Tongue (tissue), 2 donors: ENCODE results near the gene SP3. TPM values are rescaled to one million over a fixed set of nuclear protein-coding genes. Genes with fewer than 3 reads are reported as not detected.

Experiments
- DNase-seq: peaks from one replicate; pipeline ENCODE4 v3.0.0-alpha.2; 2015
- total RNA-seq: library from RNA; depleted of rRNA; stranded (reverse); fragments of >200 nt; gene quantifications from one replicate; pipeline ENCODE4 v1.2.3, GENCODE V29; 2014

SP3 gene
- total RNA-seq, 1 donor from 2014 or later: 203 TPM

DNA sequence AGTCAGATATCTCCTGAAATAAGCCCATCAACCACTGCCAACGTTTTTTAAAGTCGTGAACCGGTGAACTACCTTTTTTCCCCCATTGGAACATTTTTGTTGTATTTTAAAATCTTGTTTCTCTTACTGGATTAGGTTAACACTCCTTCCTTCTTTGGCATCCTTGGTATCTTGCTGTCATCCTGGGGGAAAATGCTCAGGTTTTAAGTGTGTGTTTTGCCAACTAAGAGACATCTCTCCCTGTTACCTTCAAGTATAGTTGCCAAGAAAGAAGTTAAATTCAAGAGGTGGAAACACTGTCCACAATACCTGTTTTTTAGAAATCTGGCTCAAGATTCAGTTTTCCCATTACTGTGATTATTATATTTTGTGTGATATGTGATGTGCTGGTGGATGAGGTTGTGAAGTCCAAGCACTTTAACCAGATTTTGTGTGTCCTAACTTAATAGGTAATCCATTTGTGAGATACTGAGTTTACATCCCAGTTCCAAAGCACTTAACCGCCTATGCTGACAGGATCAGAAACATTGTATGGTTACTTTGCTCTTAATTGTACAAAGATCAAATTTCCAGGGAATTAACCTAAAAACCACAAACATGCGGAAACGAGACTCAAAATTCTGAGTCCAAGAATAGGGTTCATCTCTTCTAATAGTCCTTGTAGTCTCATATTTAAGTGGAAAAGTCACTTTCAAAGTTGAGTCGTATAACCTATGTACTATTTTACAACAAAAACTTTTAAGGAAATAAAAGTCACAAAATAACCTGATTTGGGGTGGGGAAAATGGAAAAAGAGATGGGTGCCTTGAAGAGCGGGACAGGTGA lies 1.3 kb upstream of the SP3 start:
- DNase-seq: no peak

- peak; percentile 96 for DNase-seq
These were observed 405 bp downstream of the SP3 start for GRCh38 chr2:173964565-173965371.

DNA sequence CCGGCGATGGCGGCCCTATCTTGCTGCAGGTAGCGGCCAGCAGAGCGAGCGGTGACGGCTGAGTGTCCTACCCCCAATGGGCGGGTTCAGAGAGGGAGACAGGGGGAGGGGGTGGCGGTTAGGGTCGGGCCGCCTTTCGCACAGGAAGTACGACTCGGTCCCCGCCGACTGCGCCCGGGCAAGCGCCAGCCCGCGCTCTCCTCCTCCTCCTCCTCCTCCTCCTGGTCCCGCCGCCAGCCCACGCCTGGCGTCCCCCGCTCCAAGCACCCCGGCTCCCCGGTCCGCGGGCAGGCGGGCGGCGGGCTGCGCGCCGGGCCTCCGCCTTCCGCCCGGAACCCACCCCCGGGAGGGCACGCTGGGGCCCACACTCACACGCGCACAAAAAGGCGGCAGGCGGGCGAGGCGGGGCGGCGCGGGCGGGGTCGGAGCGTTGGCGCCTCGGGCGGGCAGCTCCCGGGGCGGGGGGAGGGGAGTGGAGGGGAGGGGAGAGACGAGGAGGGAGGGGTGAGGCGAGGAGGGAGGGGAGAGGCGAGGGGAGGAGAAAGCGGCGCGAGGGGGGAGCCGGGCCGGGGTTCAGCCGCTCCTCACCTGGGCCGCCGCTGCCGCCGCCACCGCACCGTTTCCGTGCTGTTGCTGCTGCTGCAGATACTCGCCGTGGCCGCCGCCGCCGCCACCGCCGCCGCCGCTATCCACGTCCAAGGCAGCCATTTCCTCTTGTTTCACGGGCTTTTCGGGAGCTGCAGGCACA lies 1.2 kb downstream of the SP3 start:
- DNase-seq: peak; percentile 95

DNA sequence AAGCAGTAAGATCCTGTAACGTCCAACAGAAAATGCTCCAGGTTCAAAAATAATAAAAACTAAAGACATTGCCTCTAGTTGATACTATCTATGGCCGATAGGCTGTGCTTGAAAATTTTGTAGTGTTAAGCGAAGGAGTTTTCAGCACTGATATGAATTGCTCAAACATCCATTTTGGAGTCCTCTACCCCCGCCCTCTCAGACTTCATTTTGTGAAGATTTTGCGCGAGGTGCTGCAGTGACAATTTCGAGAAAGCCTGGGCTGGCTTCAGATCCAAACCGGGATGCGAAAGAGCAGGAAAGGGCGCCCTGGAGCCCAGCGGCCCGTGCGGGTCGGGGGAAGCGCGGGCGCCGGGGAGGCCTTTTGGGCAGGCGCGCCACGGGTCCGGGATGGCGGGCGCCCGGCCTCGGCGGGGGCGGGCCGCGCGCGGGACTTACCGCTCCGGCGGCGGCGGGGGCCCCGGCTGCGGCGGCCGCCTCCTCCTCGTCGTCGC lies 1.8 kb downstream of the SP3 start:
- peak; percentile 87 for DNase-seq

DNA sequence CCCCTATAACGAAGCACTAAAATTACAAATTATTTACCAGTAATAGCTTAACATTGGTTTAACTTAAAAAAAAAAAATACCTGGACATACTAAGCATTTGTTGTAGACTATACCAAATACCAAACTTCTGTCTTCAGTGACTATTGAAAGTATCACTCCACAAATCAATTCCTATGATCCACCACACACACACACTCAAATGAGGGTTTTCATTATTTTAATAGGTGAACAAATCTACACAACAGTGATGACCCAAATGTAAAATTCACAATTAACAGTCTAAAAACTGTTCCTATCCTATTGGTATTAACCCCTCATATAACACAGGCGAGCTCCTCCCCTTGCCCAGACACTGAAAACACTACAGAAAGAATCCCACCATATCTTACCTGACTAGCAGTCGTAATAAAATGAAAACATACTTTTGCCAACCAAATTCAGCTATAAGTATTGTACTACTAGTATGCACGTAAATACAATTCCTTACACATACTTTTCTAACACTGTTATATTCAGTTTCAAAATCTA lies 2.5 kb downstream of the SP3 start:
- DNase-seq: no peak

GRCh38 chr2:173962031-173962430 lies 3.1 kb downstream of the SP3 start:
- DNase-seq: peak; percentile 56

DNA sequence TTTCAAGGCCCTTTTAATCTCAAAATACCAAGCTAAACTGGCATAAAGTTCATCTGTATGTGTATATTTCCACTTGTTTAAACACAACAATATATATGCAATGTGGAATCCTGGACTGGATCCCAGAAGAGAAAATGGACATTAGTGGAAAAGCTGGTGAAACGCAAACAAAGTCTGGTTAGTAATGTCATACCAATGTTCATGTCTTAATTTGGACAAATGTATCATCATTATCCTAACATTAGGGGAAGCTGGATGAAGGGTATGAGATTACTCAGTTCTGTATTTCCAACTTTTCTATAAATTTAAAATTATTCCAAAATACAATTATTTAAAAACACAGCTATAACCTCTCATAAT lies 3.8 kb downstream of the SP3 start:
- no peak for DNase-seq

DNA sequence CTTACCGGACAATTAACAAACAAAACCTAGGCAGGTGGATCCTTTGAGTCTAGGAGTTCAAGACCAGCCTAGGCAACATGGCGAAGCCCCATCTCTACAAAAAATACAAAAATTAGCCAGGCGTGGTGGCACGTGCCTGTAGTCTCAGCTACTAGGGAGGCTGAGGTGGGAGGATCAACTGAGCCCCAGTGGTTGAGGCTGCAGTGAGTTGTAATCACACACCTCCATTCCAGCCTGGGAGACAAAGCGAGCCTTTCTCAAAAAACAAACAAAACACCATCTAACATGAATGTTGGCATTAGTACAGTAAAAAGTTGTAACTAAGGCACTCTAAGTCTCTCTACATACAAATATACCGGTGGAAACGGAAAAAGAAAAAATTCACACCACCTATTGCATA lies 5.3 kb downstream of the SP3 start:
- no peak for DNase-seq

GRCh38 chr2:173959358-173959884 lies 5.8 kb downstream of the SP3 start:
- no peak for DNase-seq

DNA sequence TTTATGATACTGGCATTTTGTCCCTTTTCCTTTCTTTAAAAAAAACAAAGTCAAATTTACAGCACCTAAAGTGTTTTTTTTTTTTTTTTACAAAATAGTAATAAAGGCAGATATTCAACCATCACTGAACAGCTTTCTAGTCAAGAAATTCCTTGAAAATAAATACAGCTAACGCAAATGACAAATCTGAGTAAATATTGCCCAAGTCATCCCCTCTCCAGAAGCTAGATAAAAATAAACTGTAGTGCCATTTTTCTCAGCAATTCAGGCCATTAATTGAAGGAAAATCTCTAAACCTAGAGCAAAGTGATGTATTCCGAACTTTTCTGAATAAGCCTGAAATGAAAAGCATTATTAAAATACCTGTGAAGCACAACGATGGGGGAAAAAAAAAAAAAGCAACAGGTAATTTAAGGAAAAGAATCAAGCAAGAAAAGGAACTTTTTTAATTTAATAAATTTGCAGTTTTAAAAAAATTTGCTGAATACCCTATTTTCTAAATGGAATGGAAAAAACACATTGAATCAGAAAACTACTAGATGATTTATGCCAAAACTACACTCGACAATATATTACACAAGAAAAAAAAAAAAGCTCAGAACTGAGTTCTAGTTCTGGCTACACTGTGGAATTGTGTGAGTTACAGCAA lies 6.9 kb downstream of the SP3 start:
- DNase-seq: no peak

DNA sequence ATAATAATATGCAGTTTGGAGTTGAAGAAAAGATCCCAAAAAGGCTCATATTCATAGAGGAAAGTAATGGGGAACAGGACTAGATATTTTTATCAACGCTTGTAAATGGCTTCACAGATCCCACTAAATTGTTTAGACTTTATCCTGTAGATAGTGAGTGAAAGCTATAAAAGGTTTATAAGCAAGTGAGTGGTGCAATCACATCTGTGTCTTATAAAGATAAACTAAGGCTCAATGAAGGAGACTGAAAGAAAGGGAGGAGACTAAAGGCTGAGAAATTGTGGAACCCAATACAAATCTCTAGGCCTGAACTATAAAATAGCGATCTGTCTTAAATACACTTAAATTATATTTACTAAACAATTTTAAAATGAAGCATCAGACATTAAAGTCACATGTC lies 7.7 kb downstream of the SP3 start:
- DNase-seq: no peak

DNA sequence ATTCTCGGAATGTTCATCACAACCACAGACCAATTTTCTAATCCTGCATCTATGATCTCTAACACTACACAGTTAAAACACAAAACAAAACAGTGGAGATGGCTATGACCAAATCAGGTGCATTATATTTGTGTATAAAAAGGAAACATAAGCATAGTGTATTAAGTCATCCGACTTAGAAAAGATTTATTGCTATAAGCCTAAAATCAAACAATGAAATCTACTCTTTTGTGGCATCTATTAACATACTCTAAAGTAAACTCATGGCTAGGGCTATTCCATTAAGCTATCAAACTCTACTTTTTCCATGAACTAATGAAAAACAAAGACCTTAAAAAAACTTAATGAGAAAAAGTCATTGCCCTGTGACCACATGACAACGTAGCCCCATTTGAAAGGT lies 8.7 kb downstream of the SP3 start:
- no peak for DNase-seq

GRCh38 chr2:173955867-173956266 lies 9.3 kb downstream of the SP3 start:
- no peak for DNase-seq

GRCh38 chr2:173955004-173955403 lies 10.2 kb downstream of the SP3 start:
- no peak for DNase-seq

DNA sequence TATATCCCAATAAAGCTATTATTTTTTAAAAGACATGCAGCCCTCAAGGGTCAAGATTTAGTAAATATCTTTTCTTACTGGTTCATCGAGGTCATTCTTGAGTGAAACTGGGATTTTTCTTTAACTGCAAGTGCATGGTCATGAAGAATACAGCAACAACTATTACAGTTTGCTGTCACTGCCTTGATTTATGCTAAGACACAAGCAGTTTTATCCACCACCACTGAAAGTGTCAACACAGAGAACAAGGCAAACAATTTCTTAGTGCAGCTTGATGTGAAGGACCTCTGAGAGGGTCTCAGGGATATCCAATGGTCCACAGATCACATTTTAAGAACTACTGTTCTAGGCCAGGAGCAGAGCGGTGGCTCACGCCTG lies 12.1 kb downstream of the SP3 start:
- DNase-seq: no peak

DNA sequence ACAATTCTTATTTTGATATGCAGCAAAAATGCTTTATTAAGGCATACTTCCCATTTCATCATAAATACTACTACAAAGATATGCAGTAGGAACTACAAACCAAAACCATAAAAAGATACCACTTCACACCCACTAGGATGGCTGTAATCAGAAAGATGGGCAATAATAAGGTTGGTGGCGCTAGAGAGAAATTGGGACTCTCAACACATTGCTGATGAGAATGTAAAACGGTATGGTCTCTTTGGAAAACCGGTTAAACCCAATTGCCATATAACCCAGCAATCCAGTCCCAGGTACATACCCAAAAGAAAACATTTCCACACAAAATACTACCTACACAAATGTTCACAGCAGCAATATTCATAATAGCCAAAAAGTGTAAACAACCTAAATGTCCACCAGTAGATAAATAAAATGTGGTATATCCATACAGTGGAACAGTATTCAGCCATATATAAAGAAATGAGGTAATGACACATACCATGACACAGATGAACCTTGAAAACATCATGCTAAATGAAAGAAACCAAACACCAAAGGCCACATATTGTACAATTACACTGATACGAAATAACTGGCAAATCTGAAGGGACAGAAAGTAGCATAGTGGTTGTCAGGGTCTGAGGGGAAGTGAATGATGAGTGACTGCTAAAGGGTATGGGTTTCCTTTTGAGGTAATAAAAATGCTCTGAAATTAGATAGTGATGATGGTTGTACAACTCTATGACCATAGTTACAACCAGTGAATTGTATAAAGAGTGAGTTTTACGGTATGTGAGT lies 12.7 kb downstream of the SP3 start:
- no peak for DNase-seq

DNA sequence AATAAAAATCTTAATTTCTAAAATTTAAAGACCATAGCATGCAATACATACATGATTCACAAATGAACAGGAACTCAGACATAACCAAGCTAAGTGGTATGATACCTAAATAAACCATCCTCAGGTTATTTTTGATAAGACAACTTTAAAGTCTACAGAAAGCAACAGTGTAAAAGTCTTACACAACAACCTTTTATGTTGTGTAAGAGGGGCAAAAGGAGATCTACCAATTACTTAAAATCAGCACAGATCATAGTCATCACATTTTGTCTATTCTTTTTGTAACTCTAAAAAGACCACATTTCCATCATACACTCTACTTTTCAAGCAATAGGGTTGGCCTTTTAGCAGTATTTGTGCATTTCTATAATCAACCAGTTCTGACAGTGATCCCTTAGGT lies 16.3 kb downstream of the SP3 start:
- DNase-seq: no peak

DNA sequence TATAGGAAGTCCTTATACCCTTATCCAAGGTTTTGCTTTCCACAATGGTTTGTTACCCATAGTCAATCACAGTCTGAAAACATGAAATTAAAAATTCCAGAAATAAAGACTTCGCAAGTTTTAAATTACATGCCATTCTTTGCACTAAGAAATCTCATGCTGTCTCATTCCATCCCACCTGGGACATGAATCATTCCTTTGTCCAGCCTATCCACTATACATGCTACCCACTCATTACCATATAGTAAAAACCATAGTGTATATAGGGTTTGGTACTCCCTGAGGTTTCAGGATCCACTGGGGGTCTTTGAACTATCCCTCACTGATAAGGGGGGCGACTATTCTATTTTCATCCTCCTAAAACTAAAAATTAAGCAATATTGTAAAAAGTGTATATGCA lies 17.0 kb downstream of the SP3 start:
- no peak for DNase-seq

GRCh38 chr2:173947131-173947530 lies 18.0 kb downstream of the SP3 start:
- DNase-seq: no peak

- no peak for DNase-seq
These were observed 21.4 kb downstream of the SP3 start for GRCh38 chr2:173943738-173944137.
